ENCODE results near the gene ABCC5. TPM values are rescaled to one million over a fixed set of nuclear protein-coding genes. Genes with fewer than 3 reads are reported as not detected.

ABCC5 gene
- total and polyA plus RNA-seq, 3 experiments from 2014 or later: 9.5 to 19.0 (median 18.1) TPM

DNA sequence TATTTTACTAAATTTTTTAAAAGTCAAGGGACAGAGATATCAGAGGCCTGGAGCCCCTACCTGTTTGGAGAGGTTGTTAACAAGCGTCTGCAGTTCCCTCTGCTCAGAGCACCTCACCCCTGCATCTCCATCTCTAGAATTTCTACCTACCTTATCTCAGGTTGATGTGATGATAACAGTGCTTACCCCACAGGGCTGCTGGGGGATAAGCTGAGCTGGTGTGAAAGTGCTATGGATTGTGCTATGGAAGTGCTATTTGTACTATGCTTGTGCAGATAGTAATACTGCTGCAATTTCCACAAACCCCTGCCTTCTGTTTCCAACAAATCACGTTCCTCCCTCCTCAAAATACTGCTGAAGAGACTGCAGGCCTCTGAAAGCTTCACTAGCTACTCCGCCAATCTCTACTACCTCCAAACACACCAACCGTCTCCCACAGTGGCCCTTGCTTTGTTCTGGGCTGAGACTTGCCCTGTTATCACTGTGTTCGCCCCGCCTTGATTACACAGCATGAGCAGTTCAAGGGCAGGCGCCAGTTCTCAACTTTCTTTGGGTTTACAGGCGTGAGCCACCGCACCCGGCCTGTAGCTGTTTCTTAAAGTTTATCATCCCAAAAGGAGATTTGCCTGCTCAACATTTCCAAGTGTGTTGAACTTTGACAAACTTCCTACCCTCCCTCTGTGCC lies 104.6 kb downstream of the ABCC5 start:
- H3K4me1 Mint-ChIP-seq: no peaks in the 10 kb centered on the region
- H3K36me3 ChIP-seq (ENCODE audit: insufficient read depth, low read length): no peaks in the 10 kb centered on the region
- no peak for DNase-seq
- no peaks in the 10 kb centered on the region for H3K36me3 Mint-ChIP-seq
- H3K27me3 ChIP-seq (ENCODE audit: insufficient read depth, low read length, poor library complexity, severe bottlenecking): no peaks in the 10 kb centered on the region
- no peak overlapping the region for H3K27ac Mint-ChIP-seq
- H3K4me1 ChIP-seq (ENCODE audit: insufficient read depth, low read length): no peaks in the 10 kb centered on the region
- CTCF ChIA-PET: interaction anchor here (0.8 kb wide), 1 partner anchor 17 kb away, joined by 3 read pairs; no protein-coding TSS in a partner anchor
- no peaks in the 10 kb centered on the region for H3K9me3 ChIP-seq (ENCODE audit: low read length)
- no peak overlapping the region for H3K4me3 Mint-ChIP-seq
- no peak overlapping the region for H3K27ac ChIP-seq (ENCODE audit: low read depth, low read length)
- peaks cover 0 to 1% of the 10 kb centered on the region in 2 donors for H3K27me3 Mint-ChIP-seq
- H3K4me3 ChIP-seq (ENCODE audit: low read length): no peak overlapping the region
- H3K9me3 Mint-ChIP-seq: no peaks in the 10 kb centered on the region
- POLR2A ChIA-PET: no interaction called here

DNA sequence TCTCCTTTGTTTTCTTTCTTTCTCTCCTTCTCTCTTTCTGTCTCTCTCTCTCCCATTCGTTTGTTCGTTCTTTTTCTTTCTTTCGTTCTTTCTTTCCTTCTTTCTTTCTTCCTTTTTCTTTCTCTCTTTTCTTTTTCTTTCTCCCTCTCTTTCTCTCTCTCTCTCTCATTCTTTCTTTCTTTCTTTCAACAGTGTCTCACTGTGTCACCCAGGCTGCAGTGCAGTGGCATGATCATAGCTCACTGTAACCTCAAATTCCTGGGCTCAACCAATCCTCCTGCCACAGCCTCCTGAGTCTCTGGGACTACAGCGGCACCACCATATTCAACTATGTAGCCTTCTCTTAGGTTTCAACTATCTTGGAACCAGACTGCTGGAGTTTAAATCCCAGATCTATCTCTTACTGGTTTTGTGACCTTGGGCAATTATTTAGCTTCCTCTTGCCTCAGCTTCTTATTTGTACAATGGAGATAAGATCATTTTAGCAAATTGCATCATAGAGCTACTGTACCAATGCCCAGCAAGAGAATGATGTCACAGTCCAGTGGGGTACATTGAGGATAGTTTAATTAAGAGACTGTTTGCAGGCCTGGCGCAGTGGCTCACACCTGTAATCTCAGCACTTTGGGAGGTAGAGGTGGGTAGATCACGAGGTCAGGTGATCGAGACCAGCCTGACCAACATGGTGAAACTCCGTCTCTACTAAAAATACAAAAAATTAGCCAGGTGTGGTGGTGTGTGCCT lies 105.7 kb downstream of the ABCC5 start:
- Histone ChIP-seq H3K9me3 (ENCODE audit: low read length) (no peaks in the 10 kb centered on the region), H3K4me3 (ENCODE audit: low read length) (no peak overlapping the region), H3K27me3 (ENCODE audit: insufficient read depth, low read length, poor library complexity, severe bottlenecking) (no peaks in the 10 kb centered on the region), H3K27ac (ENCODE audit: low read depth, low read length) (no peak overlapping the region), H3K4me1 (ENCODE audit: insufficient read depth, low read length) (no peaks in the 10 kb centered on the region), H3K36me3 (ENCODE audit: insufficient read depth, low read length) (no peaks in the 10 kb centered on the region)
- Mint-ChIP-seq H3K27me3 (peaks cover 0 to 1% of the 10 kb centered on the region in 2 donors), H3K4me1 (no peaks in the 10 kb centered on the region), H3K36me3 (no peaks in the 10 kb centered on the region), H3K9me3 (no peaks in the 10 kb centered on the region), H3K27ac (peak overlapping the region in 1 of 8 donors; percentile 51), H3K4me3 (no peak overlapping the region)
- ChIA-PET POLR2A (no interaction called here), CTCF (no interaction called here)
- DNase-seq: no peak

DNA sequence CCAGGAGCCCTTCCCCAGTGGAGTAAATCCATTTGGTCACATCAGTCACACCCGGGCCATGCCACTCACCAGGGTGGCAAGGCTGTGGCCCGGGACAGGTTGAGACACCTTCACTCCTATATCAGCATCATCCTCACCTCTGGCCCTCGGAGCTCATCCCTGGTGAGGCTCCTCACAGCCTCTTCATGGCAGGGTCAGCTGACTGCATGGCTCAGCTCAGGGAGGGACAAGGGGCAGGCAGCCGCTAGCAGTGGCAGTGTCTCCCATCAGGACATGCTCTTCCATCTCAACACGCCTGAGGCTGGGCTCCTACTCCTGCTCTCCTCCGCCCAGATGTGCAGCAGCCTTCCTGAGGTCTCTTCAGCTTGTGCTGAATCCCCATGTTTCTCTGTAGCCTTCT lies 106.6 kb downstream of the ABCC5 start:
- H3K4me1 ChIP-seq (ENCODE audit: insufficient read depth, low read length): no peaks in the 10 kb centered on the region
- no peaks in the 10 kb centered on the region for H3K36me3 ChIP-seq (ENCODE audit: insufficient read depth, low read length)
- no peak overlapping the region for H3K27ac ChIP-seq (ENCODE audit: low read depth, low read length)
- H3K4me3 Mint-ChIP-seq: no peak overlapping the region
- H3K27me3 ChIP-seq (ENCODE audit: insufficient read depth, low read length, poor library complexity, severe bottlenecking): no peaks in the 10 kb centered on the region
- DNase-seq: no peak
- H3K4me1 Mint-ChIP-seq: no peaks in the 10 kb centered on the region
- H3K36me3 Mint-ChIP-seq: no peaks in the 10 kb centered on the region
- CTCF ChIA-PET: interaction anchor here (1.5 kb wide), 1 partner anchor 8 kb away, joined by 3 read pairs; no protein-coding TSS in a partner anchor
- POLR2A ChIA-PET: no interaction called here
- H3K9me3 Mint-ChIP-seq: no peaks in the 10 kb centered on the region
- H3K4me3 ChIP-seq (ENCODE audit: low read length): no peak overlapping the region
- no peaks in the 10 kb centered on the region for H3K9me3 ChIP-seq (ENCODE audit: low read length)
- peaks cover 0 to 1% of the 10 kb centered on the region in 2 donors for H3K27me3 Mint-ChIP-seq
- no peak overlapping the region for H3K27ac Mint-ChIP-seq

DNA sequence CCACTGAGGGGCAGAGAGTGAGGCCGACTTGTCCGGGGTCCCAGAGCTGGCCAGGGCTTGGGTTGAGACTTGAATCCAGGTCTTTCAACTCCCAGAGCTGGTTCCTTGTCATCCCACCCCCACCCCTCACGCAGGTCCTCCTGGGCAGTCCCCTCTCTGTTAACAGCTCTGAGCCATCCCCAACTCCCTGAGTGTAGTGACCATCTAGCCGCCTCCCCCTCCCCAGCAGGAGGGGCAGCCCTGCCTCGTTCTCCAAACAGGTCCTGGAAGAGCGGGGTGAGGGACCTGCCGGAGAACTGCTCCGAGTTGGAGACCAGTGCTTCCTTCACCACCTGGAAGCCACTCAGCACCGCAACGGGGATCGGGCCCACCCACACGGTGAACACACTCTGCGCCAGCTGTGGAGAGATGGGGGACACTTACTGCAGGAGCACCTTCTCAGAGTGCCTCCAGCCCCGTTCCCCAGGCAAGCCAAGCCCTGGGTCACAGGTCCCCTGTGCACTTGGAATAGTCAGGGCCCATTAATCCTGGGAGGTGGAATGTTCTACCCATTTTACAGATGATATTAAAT lies 108.6 kb downstream of the ABCC5 start:
- POLR2A ChIA-PET: no interaction called here
- CTCF ChIA-PET: no interaction called here
- H3K36me3 ChIP-seq (ENCODE audit: insufficient read depth, low read length): no peaks in the 10 kb centered on the region
- Mint-ChIP-seq H3K27me3 (peaks cover 0 to 1% of the 10 kb centered on the region in 2 donors), H3K27ac (no peak overlapping the region), H3K9me3 (no peaks in the 10 kb centered on the region), H3K4me1 (no peaks in the 10 kb centered on the region), H3K36me3 (no peaks in the 10 kb centered on the region), H3K4me3 (no peak overlapping the region)
- DNase-seq: no peak
- no peaks in the 10 kb centered on the region for H3K27me3 ChIP-seq (ENCODE audit: insufficient read depth, low read length, poor library complexity, severe bottlenecking)
- no peak overlapping the region for H3K4me3 ChIP-seq (ENCODE audit: low read length)
- no peaks in the 10 kb centered on the region for H3K9me3 ChIP-seq (ENCODE audit: low read length)
- no peak overlapping the region for H3K27ac ChIP-seq (ENCODE audit: low read depth, low read length)
- H3K4me1 ChIP-seq (ENCODE audit: insufficient read depth, low read length): no peaks in the 10 kb centered on the region

DNA sequence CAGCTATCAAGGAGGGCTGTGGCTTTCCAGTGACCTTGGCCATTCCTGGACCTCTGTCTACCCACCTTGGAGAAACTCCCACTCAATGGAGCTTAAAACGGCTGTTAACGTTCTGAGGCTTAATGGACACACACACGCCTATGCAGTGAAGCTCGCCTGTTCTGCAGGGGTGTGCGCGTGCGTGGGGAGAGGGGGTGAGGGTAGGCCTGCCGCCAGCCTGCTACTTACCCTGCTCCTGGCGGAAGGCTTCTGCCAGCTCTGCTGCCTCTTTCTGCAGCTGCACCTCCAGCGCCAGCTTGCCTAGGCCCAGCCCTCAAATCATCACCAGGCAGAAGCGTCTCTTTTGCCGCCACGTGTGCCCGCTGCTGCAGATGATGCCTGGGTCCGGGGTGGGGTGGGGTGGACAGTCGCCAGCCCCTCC lies 109.8 kb downstream of the ABCC5 start:
- no peaks in the 10 kb centered on the region for H3K4me1 Mint-ChIP-seq
- no peak overlapping the region for H3K27ac Mint-ChIP-seq
- no peak overlapping the region for H3K27ac ChIP-seq (ENCODE audit: low read depth, low read length)
- ChIA-PET CTCF (interaction anchor here (1.0 kb wide), 1 partner anchor 9 kb away, joined by 3 read pairs; no protein-coding TSS in a partner anchor), POLR2A (no interaction called here)
- no peaks in the 10 kb centered on the region for H3K9me3 ChIP-seq (ENCODE audit: low read length)
- no peak for DNase-seq
- H3K36me3 ChIP-seq (ENCODE audit: insufficient read depth, low read length): no peaks in the 10 kb centered on the region
- H3K27me3 Mint-ChIP-seq: peaks cover 0 to 1% of the 10 kb centered on the region in 2 donors
- no peak overlapping the region for H3K4me3 Mint-ChIP-seq
- H3K36me3 Mint-ChIP-seq: no peaks in the 10 kb centered on the region
- no peaks in the 10 kb centered on the region for H3K4me1 ChIP-seq (ENCODE audit: insufficient read depth, low read length)
- no peaks in the 10 kb centered on the region for H3K9me3 Mint-ChIP-seq
- H3K27me3 ChIP-seq (ENCODE audit: insufficient read depth, low read length, poor library complexity, severe bottlenecking): no peaks in the 10 kb centered on the region
- H3K4me3 ChIP-seq (ENCODE audit: low read length): no peak overlapping the region

DNA sequence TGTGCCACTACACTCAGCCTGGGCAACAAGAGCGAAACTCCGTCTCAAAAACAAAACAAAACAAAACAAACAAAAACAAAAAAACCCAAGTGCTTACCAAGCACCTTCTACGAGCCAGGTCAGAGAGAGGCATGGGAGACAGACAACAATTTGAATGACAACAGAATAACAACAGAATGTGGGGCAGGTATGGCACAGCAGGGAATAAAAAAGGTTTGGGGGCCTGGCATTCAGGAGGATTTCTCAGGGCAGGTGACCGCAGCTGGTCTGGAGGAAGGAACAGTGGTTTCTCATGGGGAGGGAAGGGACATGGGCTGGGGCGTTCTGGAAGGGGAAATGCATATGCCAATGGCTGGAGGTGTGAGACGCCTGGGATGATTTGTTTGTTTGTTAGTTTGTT lies 110.5 kb downstream of the ABCC5 start:
- H3K4me1 Mint-ChIP-seq: no peaks in the 10 kb centered on the region
- H3K27ac Mint-ChIP-seq: no peak overlapping the region
- no peak overlapping the region for H3K27ac ChIP-seq (ENCODE audit: low read depth, low read length)
- CTCF ChIA-PET: no interaction called here
- POLR2A ChIA-PET: no interaction called here
- no peak overlapping the region for H3K4me3 ChIP-seq (ENCODE audit: low read length)
- H3K36me3 Mint-ChIP-seq: no peaks in the 10 kb centered on the region
- H3K9me3 Mint-ChIP-seq: no peaks in the 10 kb centered on the region
- H3K4me1 ChIP-seq (ENCODE audit: insufficient read depth, low read length): no peaks in the 10 kb centered on the region
- H3K27me3 Mint-ChIP-seq: peaks cover 0 to 1% of the 10 kb centered on the region in 2 donors
- no peak for DNase-seq
- H3K9me3 ChIP-seq (ENCODE audit: low read length): no peaks in the 10 kb centered on the region
- no peaks in the 10 kb centered on the region for H3K27me3 ChIP-seq (ENCODE audit: insufficient read depth, low read length, poor library complexity, severe bottlenecking)
- no peaks in the 10 kb centered on the region for H3K36me3 ChIP-seq (ENCODE audit: insufficient read depth, low read length)
- H3K4me3 Mint-ChIP-seq: no peak overlapping the region

DNA sequence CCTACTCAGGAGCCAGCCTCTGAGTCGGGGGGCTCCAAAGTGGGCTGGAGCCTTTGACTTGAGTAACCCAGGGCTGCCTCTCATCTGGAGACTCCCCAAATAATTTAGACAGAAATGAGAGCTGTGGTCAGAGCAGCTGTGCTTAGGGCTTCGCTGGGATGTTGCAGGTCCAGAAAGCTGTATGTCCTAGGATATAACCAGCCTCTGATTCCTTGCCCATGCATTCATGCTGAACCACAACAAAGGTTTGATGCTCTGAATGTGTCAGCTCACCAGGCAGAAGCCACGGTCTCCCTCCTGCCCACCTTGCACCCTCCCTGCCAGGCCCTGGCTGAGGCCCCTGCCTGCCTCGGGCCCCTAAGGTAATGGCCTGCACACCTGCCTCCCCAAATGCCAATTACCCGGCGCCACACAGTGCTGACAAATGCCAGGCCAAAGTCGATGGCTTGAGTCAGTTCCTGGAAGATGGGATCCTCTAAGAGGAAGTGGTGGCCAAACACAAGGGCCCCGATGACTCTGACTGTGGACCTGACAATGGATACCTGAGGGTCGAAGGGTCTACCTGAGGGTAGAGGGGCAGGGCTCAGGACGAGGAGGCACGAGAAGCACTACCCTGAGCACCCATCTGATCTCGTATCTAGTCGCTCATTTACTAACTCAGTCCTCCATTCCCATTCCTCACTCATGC lies 111.3 kb downstream of the ABCC5 start:
- no peaks in the 10 kb centered on the region for H3K4me1 ChIP-seq (ENCODE audit: insufficient read depth, low read length)
- no peaks in the 10 kb centered on the region for H3K36me3 ChIP-seq (ENCODE audit: insufficient read depth, low read length)
- peaks cover 3 to 5% of the 10 kb centered on the region in 2 donors for H3K27me3 Mint-ChIP-seq
- no peak overlapping the region for H3K4me3 ChIP-seq (ENCODE audit: low read length)
- POLR2A ChIA-PET: no interaction called here
- H3K9me3 ChIP-seq (ENCODE audit: low read length): no peaks in the 10 kb centered on the region
- no peak for DNase-seq
- CTCF ChIA-PET: interaction anchor here (1.1 kb wide), 1 partner anchor 11 kb away, joined by 7 read pairs; no protein-coding TSS in a partner anchor
- H3K36me3 Mint-ChIP-seq: no peaks in the 10 kb centered on the region
- no peaks in the 10 kb centered on the region for H3K9me3 Mint-ChIP-seq
- H3K4me1 Mint-ChIP-seq: no peaks in the 10 kb centered on the region
- H3K4me3 Mint-ChIP-seq: no peak overlapping the region
- H3K27ac Mint-ChIP-seq: no peak overlapping the region
- H3K27ac ChIP-seq (ENCODE audit: low read depth, low read length): no peak overlapping the region
- no peaks in the 10 kb centered on the region for H3K27me3 ChIP-seq (ENCODE audit: insufficient read depth, low read length, poor library complexity, severe bottlenecking)

Data from CD8-positive, alpha-beta memory T cell (primary cell).